SK-N-SH treated with all-trans-retinoic acid at 6 μM for 48 hours (cell line): ENCODE data around the gene CORO2A.

Experiments
- ATAC-seq: fragments of 200-7000 bp; cut with Tn5 transposase; 3 replicates; pipeline ENCODE4 v1.9.1; 2020; ENCODE audit warnings: mild to moderate bottlenecking, moderate library complexity
- ARNTL ChIP-seq: fragments of 450-650 bp; formaldehyde crosslinking; IDR thresholded peaks from 2 replicates; pipeline ENCODE4 v1.5.0; 2020; ENCODE audit warnings: low read depth, mild to moderate bottlenecking, moderate library complexity, borderline replicate concordance
- BACH2 ChIP-seq: fragments of 250-450 bp; sonication (Bioruptor Pico); IDR thresholded peaks from 2 replicates; pipeline ENCODE4 v1.9.0; 2021; ENCODE audit warnings: mild to moderate bottlenecking, borderline replicate concordance
- CREB5 ChIP-seq: fragments of 250-450 bp; sonication (Bioruptor Pico); IDR thresholded peaks from 2 replicates; pipeline ENCODE4 v1.5.1; 2020; ENCODE audit warnings: low read depth, mild to moderate bottlenecking, moderate library complexity
- CSDC2 ChIP-seq: fragments of 250-450 bp; sonication (Bioruptor Pico); IDR thresholded peaks from 2 replicates; pipeline ENCODE4 v1.5.0; 2020; ENCODE audit warnings: mild to moderate bottlenecking, moderate library complexity
- CSRNP3 ChIP-seq: fragments of 250-450 bp; sonication (Bioruptor Pico); IDR thresholded peaks from 2 replicates; pipeline ENCODE4 v1.5.1; 2021; ENCODE audit warnings: mild to moderate bottlenecking, moderate library complexity
- ESRRG ChIP-seq: fragments of 250-450 bp; sonication (Bioruptor Pico); IDR thresholded peaks from 2 replicates; pipeline ENCODE4 v1.6.1; 2021; ENCODE audit warnings: mild to moderate bottlenecking
- GLIS3 ChIP-seq: fragments of 250-450 bp; sonication (Bioruptor Pico); IDR thresholded peaks from 2 replicates; pipeline ENCODE4 v1.5.0; 2020; ENCODE audit warnings: mild to moderate bottlenecking, moderate library complexity
- ISL1 ChIP-seq: fragments of 250-450 bp; sonication (Bioruptor Pico); IDR thresholded peaks from 2 replicates; pipeline ENCODE4 v2.1.2; 2022; ENCODE audit warnings: mild to moderate bottlenecking, moderate library complexity
- OSR1 ChIP-seq: fragments of 250-450 bp; sonication (Bioruptor Pico); IDR thresholded peaks from 2 replicates; pipeline ENCODE4 v1.8.0; 2022; ENCODE audit warnings: moderate library complexity, mild to moderate bottlenecking, inconsistent platforms
- PATZ1 ChIP-seq: fragments of 250-450 bp; sonication (Bioruptor Pico); IDR thresholded peaks from 2 replicates; pipeline ENCODE4 v1.8.0; 2020; ENCODE audit warnings: mild to moderate bottlenecking, moderate library complexity, borderline replicate concordance
- POU6F1 ChIP-seq: fragments of 250-450 bp; sonication (Bioruptor Pico); IDR thresholded peaks from 2 replicates; pipeline ENCODE4 v1.8.0; 2021; ENCODE audit warnings: low read depth, mild to moderate bottlenecking, moderate library complexity, borderline replicate concordance
- PPARA ChIP-seq: fragments of 250-450 bp; sonication (Bioruptor Pico); IDR thresholded peaks from 2 replicates; pipeline ENCODE4 v1.5.0; 2020; ENCODE audit warnings: mild to moderate bottlenecking, borderline replicate concordance
- RARB ChIP-seq: fragments of 250-450 bp; sonication (Bioruptor Pico); IDR thresholded peaks from 2 replicates; pipeline ENCODE4 v1.8.0; 2021; ENCODE audit warnings: mild to moderate bottlenecking, moderate library complexity
- SNAI2 ChIP-seq: fragments of 250-450 bp; sonication (Bioruptor Pico); IDR thresholded peaks from 2 replicates; pipeline ENCODE4 v1.5.0; 2020; ENCODE audit warnings: mild to moderate bottlenecking, moderate library complexity
- TOX ChIP-seq: fragments of 250-450 bp; sonication (Bioruptor Pico); IDR thresholded peaks from 2 replicates; pipeline ENCODE4 v1.8.0; 2021; ENCODE audit warnings: mild to moderate bottlenecking, moderate library complexity, borderline replicate concordance
- TSHZ2 ChIP-seq: fragments of 250-450 bp; sonication (Bioruptor Pico); IDR thresholded peaks from 2 replicates; pipeline ENCODE4 v1.5.0; 2020; ENCODE audit warnings: mild to moderate bottlenecking, moderate library complexity
- ZC3H10 ChIP-seq: fragments of 250-450 bp; sonication (Bioruptor Pico); IDR thresholded peaks from 2 replicates; pipeline ENCODE4 v1.5.1; 2021; ENCODE audit warnings: mild to moderate bottlenecking, moderate library complexity
- ZFP3 ChIP-seq: fragments of 250-450 bp; sonication (Bioruptor Pico); IDR thresholded peaks from 2 replicates; pipeline ENCODE4 v1.5.0; 2020; ENCODE audit warnings: mild to moderate bottlenecking, moderate library complexity
- ZFP30 ChIP-seq: fragments of 450-650 bp; formaldehyde crosslinking; IDR thresholded peaks from 2 replicates; pipeline ENCODE4 v1.5.0; 2022; ENCODE audit warnings: mild to moderate bottlenecking, moderate library complexity
- ZNF565 ChIP-seq: fragments of 450-650 bp; formaldehyde crosslinking; conservative IDR thresholded peaks from 2 replicates; pipeline ENCODE4 v1.5.0; 2020; ENCODE audit warnings: low read depth, mild to moderate bottlenecking, moderate library complexity
- ZNF70 ChIP-seq: fragments of 450-650 bp; formaldehyde crosslinking; IDR thresholded peaks from 2 replicates; pipeline ENCODE4 v1.5.0; 2020; ENCODE audit warnings: mild to moderate bottlenecking, moderate library complexity

Gene CORO2A

GRCh38 chr9:98218562-98219363 lies 26.3 kb upstream of the CORO2A start:
- no peak for TF ChIP-seq ESRRG
- TF ChIP-seq ZFP30 (CRISPR knock-in tag): no peak
- no peak for TF ChIP-seq TSHZ2 (CRISPR knock-in tag)
- no peak for TF ChIP-seq ISL1 (CRISPR knock-in tag)
- no peak for TF ChIP-seq ZFP3
- no peak for TF ChIP-seq OSR1 (CRISPR knock-in tag)
- TF ChIP-seq PATZ1 (CRISPR knock-in tag): no peak
- no peak for TF ChIP-seq ZC3H10 (CRISPR knock-in tag)
- no peak for TF ChIP-seq GLIS3 (CRISPR knock-in tag)
- no peak for TF ChIP-seq CREB5
- no peak for TF ChIP-seq POU6F1 (CRISPR knock-in tag)
- no peak for TF ChIP-seq PPARA
- no peak for TF ChIP-seq SNAI2
- no peak for TF ChIP-seq CSRNP3 (CRISPR knock-in tag)
- TF ChIP-seq ZNF70 (CRISPR knock-in tag): no peak
- TF ChIP-seq BACH2: no peak
- TF ChIP-seq RARB (CRISPR knock-in tag): no peak
- no peak for TF ChIP-seq ZNF565 (CRISPR knock-in tag)
- TF ChIP-seq TOX: no peak
- ATAC-seq: no peak

- no peak for ATAC-seq
Measured at GRCh38 chr9:98217255-98217654, 24.8 kb upstream of the CORO2A start.

GRCh38 chr9:98216391-98216790 lies 24.0 kb upstream of the CORO2A start:
- no peak for ATAC-seq
- TF ChIP-seq ZNF70 (CRISPR knock-in tag): no peak
- no peak for TF ChIP-seq ZC3H10 (CRISPR knock-in tag)
- TF ChIP-seq CSDC2 (CRISPR knock-in tag): no peak
- no peak for TF ChIP-seq GLIS3 (CRISPR knock-in tag)
- no peak for TF ChIP-seq RARB (CRISPR knock-in tag)
- no peak for TF ChIP-seq TOX
- TF ChIP-seq, all 23 proteins: peak for 0

More at GRCh38 chr9:98217255-98217654, 24.8 kb upstream of the CORO2A start:
- no peak for TF ChIP-seq ARNTL (CRISPR knock-in tag)
- no peak for TF ChIP-seq OSR1 (CRISPR knock-in tag)
- TF ChIP-seq ZFP30 (CRISPR knock-in tag): no peak
